ENCODE measurements around the gene ENTPD6.

DNA sequence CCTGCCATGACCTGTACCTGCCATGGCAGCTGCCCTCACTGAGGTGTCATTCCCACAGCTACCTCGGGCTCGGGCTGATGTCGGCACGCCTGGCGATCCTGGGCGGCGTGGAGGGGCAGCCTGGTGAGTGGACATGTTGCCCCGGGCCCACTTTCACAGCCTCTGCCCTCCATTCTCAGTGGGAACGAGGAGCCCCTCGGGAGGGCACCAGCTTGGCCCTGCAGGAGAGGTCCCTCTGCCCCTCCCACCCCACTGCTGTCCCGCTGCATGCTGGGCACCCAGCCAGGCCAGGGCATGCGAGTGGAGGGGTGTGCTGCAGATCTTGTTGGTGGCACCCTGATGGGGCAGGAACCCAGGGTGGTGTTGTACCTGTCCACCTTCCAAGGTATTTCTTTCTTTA is 23.0 kb downstream of the ENTPD6 start:
- TF ChIP-seq, protein P1, sequence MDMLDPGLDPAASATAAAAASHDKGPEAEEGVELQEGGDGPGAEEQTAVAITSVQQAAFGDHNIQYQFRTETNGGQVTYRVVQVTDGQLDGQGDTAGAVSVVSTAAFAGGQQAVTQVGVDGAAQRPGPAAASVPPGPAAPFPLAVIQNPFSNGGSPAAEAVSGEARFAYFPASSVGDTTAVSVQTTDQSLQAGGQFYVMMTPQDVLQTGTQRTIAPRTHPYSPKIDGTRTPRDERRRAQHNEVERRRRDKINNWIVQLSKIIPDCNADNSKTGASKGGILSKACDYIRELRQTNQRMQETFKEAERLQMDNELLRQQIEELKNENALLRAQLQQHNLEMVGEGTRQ (IDR thresholded peaks at IDR 0.05; ENCODE audit: low read depth, low read length): no peak
- TF ChIP-seq, protein P2, sequence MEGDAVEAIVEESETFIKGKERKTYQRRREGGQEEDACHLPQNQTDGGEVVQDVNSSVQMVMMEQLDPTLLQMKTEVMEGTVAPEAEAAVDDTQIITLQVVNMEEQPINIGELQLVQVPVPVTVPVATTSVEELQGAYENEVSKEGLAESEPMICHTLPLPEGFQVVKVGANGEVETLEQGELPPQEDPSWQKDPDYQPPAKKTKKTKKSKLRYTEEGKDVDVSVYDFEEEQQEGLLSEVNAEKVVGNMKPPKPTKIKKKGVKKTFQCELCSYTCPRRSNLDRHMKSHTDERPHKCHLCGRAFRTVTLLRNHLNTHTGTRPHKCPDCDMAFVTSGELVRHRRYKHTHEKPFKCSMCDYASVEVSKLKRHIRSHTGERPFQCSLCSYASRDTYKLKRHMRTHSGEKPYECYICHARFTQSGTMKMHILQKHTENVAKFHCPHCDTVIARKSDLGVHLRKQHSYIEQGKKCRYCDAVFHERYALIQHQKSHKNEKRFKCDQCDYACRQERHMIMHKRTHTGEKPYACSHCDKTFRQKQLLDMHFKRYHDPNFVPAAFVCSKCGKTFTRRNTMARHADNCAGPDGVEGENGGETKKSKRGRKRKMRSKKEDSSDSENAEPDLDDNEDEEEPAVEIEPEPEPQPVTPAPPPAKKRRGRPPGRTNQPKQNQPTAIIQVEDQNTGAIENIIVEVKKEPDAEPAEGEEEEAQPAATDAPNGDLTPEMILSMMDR (conservative IDR thresholded peaks at IDR 0.05; ENCODE audit: low read depth, low read length): no peak
- TF ChIP-seq POLR2A (IDR thresholded peaks at IDR 0.05; ENCODE audit: low read depth, low read length) (no peak), MAFK (IDR thresholded peaks at IDR 0.05; ENCODE audit: low read depth, low read length) (no peak), RFX5 (IDR thresholded peaks at IDR 0.05; ENCODE audit: low read depth, low read length) (no peak), CEBPB (IDR thresholded peaks at IDR 0.05; ENCODE audit: low read depth, low read length) (no peak), SMC3 (IDR thresholded peaks at IDR 0.05; ENCODE audit: low read depth, low read length) (no peak), MXI1 (IDR thresholded peaks at IDR 0.05; ENCODE audit: borderline replicate concordance, low read depth, low read length) (no peak), BHLHE40 (IDR thresholded peaks at IDR 0.05; ENCODE audit: low read depth, low read length) (no peak), FOS (IDR thresholded peaks at IDR 0.05; ENCODE audit: low read depth, low read length) (no peak), RCOR1 (IDR thresholded peaks at IDR 0.05; ENCODE audit: insufficient replicate concordance, low read length) (no peak)
- TF ChIP-seq, protein P3, sequence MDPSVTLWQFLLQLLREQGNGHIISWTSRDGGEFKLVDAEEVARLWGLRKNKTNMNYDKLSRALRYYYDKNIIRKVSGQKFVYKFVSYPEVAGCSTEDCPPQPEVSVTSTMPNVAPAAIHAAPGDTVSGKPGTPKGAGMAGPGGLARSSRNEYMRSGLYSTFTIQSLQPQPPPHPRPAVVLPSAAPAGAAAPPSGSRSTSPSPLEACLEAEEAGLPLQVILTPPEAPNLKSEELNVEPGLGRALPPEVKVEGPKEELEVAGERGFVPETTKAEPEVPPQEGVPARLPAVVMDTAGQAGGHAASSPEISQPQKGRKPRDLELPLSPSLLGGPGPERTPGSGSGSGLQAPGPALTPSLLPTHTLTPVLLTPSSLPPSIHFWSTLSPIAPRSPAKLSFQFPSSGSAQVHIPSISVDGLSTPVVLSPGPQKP (IDR thresholded peaks at IDR 0.05; ENCODE audit: borderline replicate concordance, low read depth, low read length): no peak

All from IMR-90 (cell line).